GM03348 (cell line): ENCODE data around the gene MYO3B.
"Not testable (repeated sequence)": the region's sequence is repeated elsewhere in the genome, so short reads cannot be mapped to it uniquely, and the experiment has no call there.

Experiments used
- DNase-seq: peaks from one replicate; pipeline ENCODE4 v3.0.0; 2012; ENCODE audit warnings: low spot score

Gene MYO3B

GRCh38 chr2:170472498-170472897 is 294.6 kb downstream of the MYO3B start:
- DNase-seq: not testable (repeated sequence)

- no peak for DNase-seq
Observed at GRCh38 chr2:170475878-170476277, 297.9 kb downstream of the MYO3B start.

GRCh38 chr2:170477630-170478029 is 299.7 kb downstream of the MYO3B start:
- DNase-seq: no peak

GRCh38 chr2:170481201-170481600 is 303.3 kb downstream of the MYO3B start:
- no peak for DNase-seq

- no peak for DNase-seq
Observed at GRCh38 chr2:170484552-170484951, 306.6 kb downstream of the MYO3B start.

GRCh38 chr2:170485254-170486026 is 307.5 kb downstream of the MYO3B start:
- DNase-seq: no peak

- no peak for DNase-seq
Observed at GRCh38 chr2:170486730-170487129, 308.8 kb downstream of the MYO3B start.

GRCh38 chr2:170488807-170489206 is 310.9 kb downstream of the MYO3B start:
- no peak for DNase-seq

- DNase-seq: no peak
Observed at GRCh38 chr2:170492010-170492409, 314.1 kb downstream of the MYO3B start.

GRCh38 chr2:170493426-170494097 is 315.6 kb downstream of the MYO3B start:
- DNase-seq: no peak

- no peak for DNase-seq
Observed at GRCh38 chr2:170495896-170496295, 317.9 kb downstream of the MYO3B start.

GRCh38 chr2:170498619-170499018 is 320.7 kb downstream of the MYO3B start:
- no peak for DNase-seq

GRCh38 chr2:170500104-170500503 is 322.2 kb downstream of the MYO3B start:
- DNase-seq: no peak

GRCh38 chr2:170500770-170501169 is 322.8 kb downstream of the MYO3B start:
- DNase-seq: no peak

- no peak for DNase-seq
Observed at GRCh38 chr2:170501421-170502043, 323.6 kb downstream of the MYO3B start.

GRCh38 chr2:170502361-170503130 is 324.6 kb downstream of the MYO3B start:
- no peak for DNase-seq

GRCh38 chr2:170503563-170503962 is 325.6 kb downstream of the MYO3B start:
- DNase-seq: no peak

- no peak for DNase-seq
Observed at GRCh38 chr2:170503971-170504809, 326.2 kb downstream of the MYO3B start.

GRCh38 chr2:170504810-170505145 is 326.8 kb downstream of the MYO3B start:
- DNase-seq: no peak

- DNase-seq: peak; percentile 20
Observed at GRCh38 chr2:170505631-170506275, 327.8 kb downstream of the MYO3B start.
